DMS 273 (cell line): ENCODE measurements around the gene ASB18.
A peak's percentile ranks its signal among the peaks of the same experiment; 100 is the strongest.

Experiments used
- DNase-seq: peaks from one replicate; lab custom pipeline; 2025; ENCODE audit not compliant: unreplicated experiment; lab: John Stamatoyannopoulos, UW

Gene ASB18

DNA sequence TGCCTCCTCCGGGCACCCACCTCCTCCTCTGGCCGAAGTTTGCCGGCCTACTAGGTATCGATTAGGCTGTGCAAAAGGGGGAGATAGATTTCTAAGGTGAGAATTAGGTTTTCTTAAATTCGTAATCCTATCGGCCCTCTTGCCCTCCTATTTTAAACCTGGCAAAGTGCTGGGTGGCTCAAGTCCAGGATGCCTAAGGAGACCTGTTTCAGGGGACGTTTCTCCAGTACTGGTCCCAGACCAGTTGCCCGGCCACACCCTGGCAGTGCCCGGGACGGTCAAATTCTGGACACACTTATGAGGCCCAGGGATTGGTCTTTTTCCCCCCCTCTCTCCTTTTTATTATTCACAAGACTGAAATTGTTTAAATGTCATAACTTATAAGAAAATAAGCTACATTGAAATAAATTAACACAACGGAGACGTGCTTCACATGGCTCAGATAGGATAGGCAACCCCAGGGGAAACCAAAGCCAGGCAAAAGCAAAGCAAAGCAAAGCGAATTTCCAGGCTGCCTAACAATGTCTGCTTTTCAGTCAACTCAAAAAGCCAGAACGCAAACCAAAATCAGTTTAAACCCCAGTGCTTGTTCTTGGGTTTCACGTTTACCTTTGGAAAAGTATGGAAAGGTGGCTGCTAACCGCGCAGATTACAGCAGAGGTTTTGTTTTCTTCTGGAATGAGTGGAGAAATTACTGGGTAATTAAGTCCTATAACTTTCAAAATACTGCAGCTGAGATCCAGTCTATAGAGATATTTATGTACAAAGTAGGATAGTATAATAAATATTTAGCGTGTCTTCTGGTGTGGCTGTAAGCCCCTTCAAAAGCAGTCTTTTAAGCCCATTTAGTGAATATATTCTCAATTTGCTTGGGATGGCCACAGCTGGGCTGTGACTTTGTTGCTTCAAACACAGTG lies 99.0 kb downstream of the ASB18 start:
- no peak for DNase-seq

GRCh38 chr2:236164201-236164924 lies 99.8 kb downstream of the ASB18 start:
- DNase-seq = no peak

DNA sequence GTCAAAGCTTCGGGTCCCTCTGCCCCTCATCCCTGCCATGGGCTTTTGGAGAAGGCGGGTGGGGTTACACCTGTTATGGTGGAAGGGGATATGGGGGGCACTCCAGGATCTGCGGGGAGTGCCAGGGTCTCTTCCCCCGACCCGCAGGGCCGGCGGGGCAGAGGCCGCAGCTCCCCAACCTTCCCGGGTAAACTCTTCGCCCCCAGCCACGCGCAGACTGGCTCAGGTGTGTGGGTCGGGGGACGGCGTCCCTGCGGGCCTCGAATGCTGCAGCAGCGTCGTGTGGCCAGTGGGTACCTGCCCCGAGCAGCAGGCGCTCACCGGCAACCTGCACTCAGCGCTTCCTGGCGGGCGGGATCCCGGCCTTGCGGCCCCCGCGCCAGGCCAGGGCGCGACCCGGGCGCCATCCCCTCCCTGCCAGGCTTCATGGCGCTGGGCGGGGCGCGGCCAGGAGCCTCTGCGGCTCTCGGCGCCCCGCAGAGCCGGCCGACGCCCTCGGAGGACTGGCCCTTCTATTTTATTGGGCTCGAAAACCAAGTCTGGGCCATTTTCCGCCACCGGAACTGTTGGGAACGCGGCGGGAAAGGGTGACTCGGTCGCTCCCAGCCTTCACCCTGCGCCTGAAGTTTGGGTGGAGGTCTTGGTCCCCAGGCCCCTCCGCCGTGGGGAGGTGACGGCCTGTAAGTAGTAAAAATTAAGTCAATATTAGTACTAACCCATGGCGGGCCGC lies 100.6 kb downstream of the ASB18 start:
- no peak for DNase-seq

- no peak for DNase-seq
These were observed 101.2 kb downstream of the ASB18 start for GRCh38 chr2:236162882-236163470.

- no peak for DNase-seq
These were observed 102.0 kb downstream of the ASB18 start for GRCh38 chr2:236162031-236162845.

- DNase-seq = peak; percentile 50
These were observed 102.7 kb downstream of the ASB18 start for GRCh38 chr2:236161531-236161930.

DNA sequence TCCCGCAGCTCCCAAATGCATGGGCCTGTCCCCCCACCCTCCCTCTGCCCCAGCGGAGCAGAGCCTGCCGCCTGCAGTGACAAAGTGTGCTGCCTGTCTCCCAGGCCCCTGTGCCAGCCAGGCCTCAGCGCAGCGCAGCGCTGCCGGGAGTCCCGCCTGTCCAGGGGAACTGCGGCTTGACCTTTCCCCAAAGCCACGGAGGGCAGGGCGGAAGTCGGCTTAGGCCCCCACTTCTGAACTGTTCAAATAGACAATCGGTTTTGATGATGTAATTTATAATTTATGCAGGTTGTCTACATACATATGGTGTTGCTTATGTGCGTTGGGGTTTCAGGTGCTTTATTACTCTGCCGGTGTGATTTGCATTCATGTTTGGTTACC lies 103.1 kb downstream of the ASB18 start:
- DNase-seq = no peak

GRCh38 chr2:236160366-236161081 lies 103.7 kb downstream of the ASB18 start:
- no peak for DNase-seq

DNA sequence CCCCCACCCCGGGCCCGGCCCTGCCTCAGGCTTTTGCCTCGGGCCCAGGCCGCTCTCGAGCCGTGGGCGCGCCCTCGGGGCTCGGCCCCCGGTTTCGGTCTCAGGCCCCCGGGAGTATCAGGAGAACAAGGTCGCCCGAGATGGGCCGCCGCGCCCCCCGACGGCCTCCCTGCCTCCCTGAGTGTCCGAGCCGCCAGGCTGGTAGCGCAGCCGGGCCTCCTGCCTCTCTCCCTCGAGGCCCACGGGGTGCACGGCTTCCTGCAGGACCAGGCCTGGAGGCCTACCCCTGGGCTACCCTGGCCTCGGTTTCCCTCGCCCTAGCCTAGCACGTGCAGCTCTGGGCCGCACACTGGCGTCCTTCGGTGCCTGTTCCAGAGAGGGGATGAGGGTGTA lies 104.4 kb downstream of the ASB18 start:
- DNase-seq = no peak

DNA sequence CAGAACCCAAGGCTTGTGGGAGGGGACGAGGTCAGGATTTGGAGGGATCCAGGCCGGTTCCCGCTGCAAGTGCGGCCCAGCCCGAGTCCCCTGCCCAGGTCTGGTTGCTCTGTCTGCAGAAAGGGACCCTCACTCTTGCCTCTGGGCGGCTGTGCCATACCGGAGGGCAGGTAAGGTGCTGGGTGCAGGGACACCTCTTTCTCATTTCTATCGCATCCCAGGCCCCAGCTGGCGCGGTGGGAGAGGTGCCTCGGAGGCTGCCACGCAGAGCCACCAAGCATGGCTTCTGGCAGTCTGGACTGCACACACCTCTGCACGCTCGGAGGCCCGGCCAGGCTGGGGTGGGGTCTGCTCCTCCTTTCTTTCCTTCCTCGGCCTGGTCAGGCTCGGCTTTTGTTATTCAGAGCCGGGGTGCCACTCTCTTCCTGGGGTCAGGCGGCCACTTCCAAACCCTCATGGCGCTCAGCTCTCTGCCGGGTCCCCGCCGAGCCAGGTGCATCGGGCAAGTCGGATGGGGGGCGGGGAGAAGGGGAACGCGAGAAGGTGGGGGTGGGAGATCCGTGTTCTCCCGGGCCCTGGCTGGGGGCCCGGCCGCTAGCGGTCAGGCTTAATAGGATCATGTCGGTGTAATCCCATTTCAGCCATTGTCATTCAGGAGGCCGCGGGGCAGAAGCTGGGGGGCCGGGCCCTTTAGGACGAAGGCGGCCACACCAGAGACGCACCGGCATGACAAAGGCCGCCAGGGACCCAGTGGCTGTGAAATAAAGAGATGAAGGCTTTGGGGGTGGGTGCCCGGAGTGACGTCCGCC lies 105.0 kb downstream of the ASB18 start:
- DNase-seq = no peak

- no peak for DNase-seq
These were observed 106.2 kb downstream of the ASB18 start for GRCh38 chr2:236157815-236158498.

DNA sequence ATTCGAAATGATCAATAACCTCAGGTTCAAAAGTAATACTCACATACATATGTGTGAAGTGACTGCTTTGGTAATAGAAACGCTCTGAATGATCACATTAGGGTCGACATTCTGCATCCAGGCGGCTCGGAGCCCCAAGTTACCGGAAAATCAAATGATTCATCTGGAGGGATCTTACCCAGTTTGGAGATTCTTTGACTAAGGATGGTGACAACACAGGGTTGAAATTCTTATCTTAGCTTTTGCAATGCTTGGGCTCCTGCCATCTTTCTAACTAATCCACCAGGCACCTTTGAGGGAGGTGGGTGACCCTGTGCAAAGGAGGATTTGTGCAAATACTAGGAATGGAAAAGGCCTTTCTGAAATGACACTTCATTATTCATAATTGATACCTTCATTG lies 106.8 kb downstream of the ASB18 start:
- DNase-seq = no peak

- no peak for DNase-seq
These were observed 107.4 kb downstream of the ASB18 start for GRCh38 chr2:236156860-236157194.

DNA sequence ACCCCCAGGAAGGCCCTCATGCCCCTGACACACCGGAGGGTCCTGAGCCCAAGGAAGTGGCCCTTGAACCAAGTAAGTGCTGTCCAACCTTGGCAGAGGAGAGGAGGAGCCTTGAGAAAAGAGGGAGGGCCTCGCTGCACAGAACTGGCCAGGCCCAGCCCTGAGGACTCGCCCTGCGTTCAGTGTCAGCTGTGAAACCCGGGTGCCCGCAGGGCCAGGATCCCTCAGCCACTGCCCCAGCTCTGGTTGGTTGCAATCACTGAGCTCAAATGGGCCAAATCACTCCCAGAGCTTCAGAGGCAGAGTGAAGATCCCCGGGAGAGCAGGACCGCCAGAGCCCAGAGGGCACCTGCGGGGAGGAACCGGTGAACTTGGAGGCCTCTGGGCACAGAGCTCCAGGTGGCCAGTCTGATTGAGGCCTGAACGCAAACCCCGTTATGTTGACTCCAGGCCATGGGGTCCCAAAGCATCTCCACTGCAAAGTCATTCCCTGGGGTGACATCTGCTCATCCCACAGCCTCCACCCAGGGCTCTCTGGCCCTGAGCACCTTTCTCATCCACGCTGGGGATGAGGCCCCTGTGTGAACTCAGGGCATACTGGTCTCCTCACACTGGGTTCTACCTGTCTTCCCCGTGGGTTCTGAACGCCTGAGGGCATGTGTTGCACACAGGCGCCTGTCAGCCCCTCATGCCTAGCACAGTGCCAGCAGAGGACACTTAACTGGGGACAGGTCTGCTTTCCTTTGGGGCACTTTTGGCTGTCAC lies 107.9 kb downstream of the ASB18 start:
- DNase-seq = no peak

- no peak for DNase-seq
These were observed 108.8 kb downstream of the ASB18 start for GRCh38 chr2:236155406-236155805.

- no peak for DNase-seq
These were observed 117.8 kb downstream of the ASB18 start for GRCh38 chr2:236146436-236146835.

GRCh38 chr2:236143811-236144210 lies 120.4 kb downstream of the ASB18 start:
- no peak for DNase-seq
